T47D (cell line): ENCODE data around the gene PKMYT1.

Source experiments
- DNase-seq, 2 experiments: peaks; one replicate each; pipeline versions ENCODE4 v3.0.0 to v3.0.0-alpha.2; 2011 to 2012; ENCODE audit warnings: low read depth in 1 of 2, low spot score in 1 of 2
- JUND ChIP-seq: IDR thresholded peaks from 2 replicates; pipeline ENCODE4 v1.6.1; 2012; ENCODE audit warnings: low read depth
- in situ Hi-C: cut with HindIII; loops from 2 replicates; pipeline ENCODE4 v1.10.0; 2016; ENCODE audit warnings: low sequenced_read_pairs, low pct_unique_long_range_greater_than_20kb

Gene PKMYT1

GRCh38 chr16:2973605-2974318, 6.5 kb downstream of the PKMYT1 start:
- no peak for DNase-seq
- in situ Hi-C loops = no loop called here

GRCh38 chr16:2973093-2973492, 7.2 kb downstream of the PKMYT1 start:
- in situ Hi-C loops = no loop called here
- DNase-seq = no peak
- no peak for TF ChIP-seq JUND

More at GRCh38 chr16:2973605-2974318, 6.5 kb downstream of the PKMYT1 start:
- TF ChIP-seq JUND = no peak

- TF ChIP-seq JUND = no peak
- no peak for DNase-seq
- in situ Hi-C loops = no loop called here
Measured at GRCh38 chr16:2971985-2972784, 8.1 kb downstream of the PKMYT1 start.

- DNase-seq = no peak
- in situ Hi-C loops = no loop called here
- no peak for TF ChIP-seq JUND
Measured at GRCh38 chr16:2971134-2971984, 8.9 kb downstream of the PKMYT1 start.

- in situ Hi-C loops = no loop called here
- no peak for TF ChIP-seq JUND
- no peak for DNase-seq
Measured at GRCh38 chr16:2970563-2970962, 9.7 kb downstream of the PKMYT1 start.

GRCh38 chr16:2969545-2970521, 10.4 kb downstream of the PKMYT1 start:
- DNase-seq = peak; percentile 64 to 81
- no peak for TF ChIP-seq JUND
- in situ Hi-C loops = no loop called here

GRCh38 chr16:2968738-2969544, 11.3 kb downstream of the PKMYT1 start, which contains the start of gene PAQR4:
Gene PAQR4 (plus strand): TSS chr16:2969348. CDS start chr16:2969675, 327 bp downstream.
- peak; percentile 94 to 95 for DNase-seq
- in situ Hi-C loops = no loop called here
- TF ChIP-seq JUND = no peak

GRCh38 chr16:2968368-2968737, 11.9 kb downstream of the PKMYT1 start:
- no peak for TF ChIP-seq JUND
- peak; percentile 70 to 95 for DNase-seq
- in situ Hi-C loops = no loop called here

- DNase-seq = no peak
- in situ Hi-C loops = no loop called here
- no peak for TF ChIP-seq JUND
Measured at GRCh38 chr16:2967721-2968161, 12.5 kb downstream of the PKMYT1 start.

GRCh38 chr16:2967211-2967631, 13.0 kb downstream of the PKMYT1 start:
- DNase-seq = no peak
- in situ Hi-C loops = no loop called here
- TF ChIP-seq JUND = no peak

- in situ Hi-C loops = no loop called here
- no peak for DNase-seq
- no peak for TF ChIP-seq JUND
Measured at GRCh38 chr16:2966808-2967191, 13.4 kb downstream of the PKMYT1 start.
